ENCODE results near the gene BAZ1B. TPM values are rescaled to one million over a fixed set of nuclear protein-coding genes. Genes with fewer than 3 reads are reported as not detected.

Gene BAZ1B
- total RNA-seq, 1 experiment from 2014 or later, result 127 TPM

- ChIA-PET POLR2A (ENCODE audit: low non-redundant PET) (no interaction called here), CTCF (no interaction called here)
- Histone ChIP-seq H3K27ac (ENCODE audit: low read depth, low read length, poor library complexity, severe bottlenecking) (no peak overlapping the region), H3K4me1 (ENCODE audit: insufficient read depth, low read length, poor library complexity, severe bottlenecking) (no peaks in the 10 kb centered on the region), H3K36me3 (ENCODE audit: insufficient read depth, low read length, poor library complexity, severe bottlenecking) (peaks cover 98% of the 10 kb centered on the region), H3K27me3 (replicated peaks; ENCODE audit: insufficient read depth, low read depth, low read length, poor library complexity) (no peaks in the 10 kb centered on the region), H3K4me3 (ENCODE audit: low read depth, low read length, poor library complexity, severe bottlenecking) (no peak overlapping the region), H3K9me3 (ENCODE audit: low read depth, low read length, poor library complexity, severe bottlenecking) (no peaks in the 10 kb centered on the region)
- no peak for DNase-seq (ENCODE audit: low spot score)
- TF ChIP-seq CTCF (conservative IDR thresholded peaks at IDR 0.05; ENCODE audit: low read depth, low read length) (no peak), EZH2 (IDR thresholded peaks at IDR 0.05; ENCODE audit: borderline replicate concordance, low read depth, low read length, poor library complexity, severe bottlenecking) (no peak)
- intact Hi-C loops (cut with micrococcal nuclease; ENCODE audit: unreplicated experiment), result no loop called here
- no TSS peak for BruUV-seq (replicated peaks)
Observed at GRCh38 chr7:73463966-73464365, 58.1 kb downstream of the BAZ1B start.

DNA sequence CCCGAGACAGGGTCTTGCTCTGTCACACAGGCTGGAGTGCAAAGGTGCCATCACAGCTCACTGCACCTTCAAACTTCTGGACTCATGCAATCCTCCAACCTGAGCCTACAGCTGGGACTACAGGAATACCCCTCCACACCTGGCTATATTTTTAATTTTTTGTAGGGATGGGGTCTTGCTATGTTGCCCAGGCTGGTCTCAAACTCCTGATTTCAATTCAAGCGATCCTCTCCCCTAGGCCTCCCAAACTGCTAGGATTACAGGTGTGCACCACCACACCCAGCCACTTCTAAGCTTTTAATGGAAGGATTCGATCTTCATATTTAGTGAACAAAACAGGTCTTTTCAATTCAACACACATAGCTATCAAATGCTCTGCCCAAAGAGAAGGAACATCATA lies 58.8 kb downstream of the BAZ1B start:
- POLR2A ChIA-PET (ENCODE audit: low non-redundant PET), result no interaction called here
- H3K27me3 ChIP-seq (replicated peaks; ENCODE audit: insufficient read depth, low read depth, low read length, poor library complexity), result no peaks in the 10 kb centered on the region
- CTCF ChIA-PET, result interaction anchor here (0.7 kb wide), 1 partner anchor 155 kb away, joined by 5 read pairs; no protein-coding TSS in a partner anchor
- H3K4me3 ChIP-seq (ENCODE audit: low read depth, low read length, poor library complexity, severe bottlenecking), result no peak overlapping the region
- DNase-seq (ENCODE audit: low spot score), result no peak
- peaks cover 98% of the 10 kb centered on the region for H3K36me3 ChIP-seq (ENCODE audit: insufficient read depth, low read length, poor library complexity, severe bottlenecking)
- intact Hi-C loops (cut with micrococcal nuclease; ENCODE audit: unreplicated experiment), result no loop called here
- TF ChIP-seq CTCF (conservative IDR thresholded peaks at IDR 0.05; ENCODE audit: low read depth, low read length), result no peak
- no peak for TF ChIP-seq EZH2 (IDR thresholded peaks at IDR 0.05; ENCODE audit: borderline replicate concordance, low read depth, low read length, poor library complexity, severe bottlenecking)
- no peaks in the 10 kb centered on the region for H3K9me3 ChIP-seq (ENCODE audit: low read depth, low read length, poor library complexity, severe bottlenecking)
- no TSS peak for BruUV-seq (replicated peaks)
- H3K4me1 ChIP-seq (ENCODE audit: insufficient read depth, low read length, poor library complexity, severe bottlenecking), result no peaks in the 10 kb centered on the region
- H3K27ac ChIP-seq (ENCODE audit: low read depth, low read length, poor library complexity, severe bottlenecking), result no peak overlapping the region

DNA sequence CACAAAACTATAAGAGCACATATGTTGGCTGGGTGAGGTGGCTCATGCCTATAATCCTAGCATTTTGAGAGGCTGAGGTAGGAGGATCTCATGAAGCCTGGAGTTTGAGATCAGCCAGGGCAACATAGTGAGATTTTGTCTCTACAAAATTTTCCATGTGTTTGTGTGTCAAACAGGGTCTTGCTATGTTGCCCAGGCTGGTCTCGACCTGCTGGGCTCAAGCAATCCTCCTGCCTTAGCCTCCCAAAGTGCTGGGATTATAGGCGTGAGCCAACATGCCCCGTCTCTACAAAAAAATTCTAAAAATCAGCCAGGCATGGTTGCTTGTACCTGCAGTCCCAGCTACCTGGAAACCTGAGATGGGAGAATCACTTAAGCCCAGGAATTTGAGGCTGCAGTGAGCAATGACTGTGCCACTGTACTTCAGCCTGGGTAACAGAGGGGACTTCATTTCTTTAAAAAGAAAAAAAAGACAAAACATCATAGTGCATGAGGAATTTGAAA lies 60.3 kb downstream of the BAZ1B start:
- no peak for TF ChIP-seq CTCF (conservative IDR thresholded peaks at IDR 0.05; ENCODE audit: low read depth, low read length)
- no peak for TF ChIP-seq EZH2 (IDR thresholded peaks at IDR 0.05; ENCODE audit: borderline replicate concordance, low read depth, low read length, poor library complexity, severe bottlenecking)
- Histone ChIP-seq H3K27ac (ENCODE audit: low read depth, low read length, poor library complexity, severe bottlenecking) (no peak overlapping the region), H3K36me3 (ENCODE audit: insufficient read depth, low read length, poor library complexity, severe bottlenecking) (peaks cover 98% of the 10 kb centered on the region), H3K9me3 (ENCODE audit: low read depth, low read length, poor library complexity, severe bottlenecking) (no peaks in the 10 kb centered on the region), H3K4me3 (ENCODE audit: low read depth, low read length, poor library complexity, severe bottlenecking) (no peak overlapping the region), H3K27me3 (replicated peaks; ENCODE audit: insufficient read depth, low read depth, low read length, poor library complexity) (no peaks in the 10 kb centered on the region), H3K4me1 (ENCODE audit: insufficient read depth, low read length, poor library complexity, severe bottlenecking) (no peaks in the 10 kb centered on the region)
- no peak for DNase-seq (ENCODE audit: low spot score)
- intact Hi-C loops (cut with micrococcal nuclease; ENCODE audit: unreplicated experiment), result no loop called here
- BruUV-seq (replicated peaks), result no TSS peak
- CTCF ChIA-PET, result no interaction called here
- POLR2A ChIA-PET (ENCODE audit: low non-redundant PET), result no interaction called here

All from A673 (cell line).